ENCODE data around the gene WASF3.

The WASF3 gene

DNA sequence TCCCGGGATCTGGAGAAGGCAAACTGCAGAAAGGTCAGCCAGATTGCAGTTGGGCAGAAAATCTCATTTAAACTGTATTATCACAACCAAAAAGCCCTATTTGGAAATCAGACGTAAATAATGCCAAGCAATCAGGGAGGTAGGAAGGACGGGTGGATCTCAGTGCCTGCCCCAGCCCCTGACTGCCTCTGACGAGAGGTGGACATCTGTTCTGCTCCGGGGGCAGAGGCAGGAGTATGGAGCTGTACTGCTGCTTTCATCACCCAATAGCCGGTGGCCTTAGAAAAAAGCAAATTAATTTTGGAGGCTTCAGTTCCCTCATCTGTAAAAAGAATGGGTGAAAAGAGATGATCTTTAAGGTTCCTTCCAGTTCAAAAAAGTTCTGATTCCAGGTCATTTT is 43.6 kb upstream of the WASF3 start:
- Histone ChIP-seq H3K79me2 (ENCODE audit: insufficient read depth, low read length) (no peaks in the 10 kb centered on the region), H3K9me3 (ENCODE audit: low read length) (no peaks in the 10 kb centered on the region), H3K4me2 (ENCODE audit: low read length) (no peak overlapping the region), H4K20me1 (ENCODE audit: insufficient read depth, low read length) (no peaks in the 10 kb centered on the region), H3K27me3 (ENCODE audit: insufficient read depth, low read length) (no peaks in the 10 kb centered on the region), H3K36me3 (ENCODE audit: insufficient read depth, low read length) (no peaks in the 10 kb centered on the region), H3F3A (ENCODE audit: insufficient read depth, low read length) (no peaks in the 10 kb centered on the region), H3K4me3 (ENCODE audit: low read depth, low read length, poor library complexity, severe bottlenecking) (no peak overlapping the region), H3K9me2 (ENCODE audit: low read depth, low read length) (no peaks in the 10 kb centered on the region), H2AFZ (ENCODE audit: low read length) (no peak overlapping the region), H3K4me1 (ENCODE audit: insufficient read depth, low read length, severe bottlenecking) (no peaks in the 10 kb centered on the region), H3K27ac (ENCODE audit: low read depth, low read length, poor library complexity, severe bottlenecking) (no peak overlapping the region), H3K9ac (ENCODE audit: low read length) (no peak overlapping the region)
- TF ChIP-seq, protein P1, sequence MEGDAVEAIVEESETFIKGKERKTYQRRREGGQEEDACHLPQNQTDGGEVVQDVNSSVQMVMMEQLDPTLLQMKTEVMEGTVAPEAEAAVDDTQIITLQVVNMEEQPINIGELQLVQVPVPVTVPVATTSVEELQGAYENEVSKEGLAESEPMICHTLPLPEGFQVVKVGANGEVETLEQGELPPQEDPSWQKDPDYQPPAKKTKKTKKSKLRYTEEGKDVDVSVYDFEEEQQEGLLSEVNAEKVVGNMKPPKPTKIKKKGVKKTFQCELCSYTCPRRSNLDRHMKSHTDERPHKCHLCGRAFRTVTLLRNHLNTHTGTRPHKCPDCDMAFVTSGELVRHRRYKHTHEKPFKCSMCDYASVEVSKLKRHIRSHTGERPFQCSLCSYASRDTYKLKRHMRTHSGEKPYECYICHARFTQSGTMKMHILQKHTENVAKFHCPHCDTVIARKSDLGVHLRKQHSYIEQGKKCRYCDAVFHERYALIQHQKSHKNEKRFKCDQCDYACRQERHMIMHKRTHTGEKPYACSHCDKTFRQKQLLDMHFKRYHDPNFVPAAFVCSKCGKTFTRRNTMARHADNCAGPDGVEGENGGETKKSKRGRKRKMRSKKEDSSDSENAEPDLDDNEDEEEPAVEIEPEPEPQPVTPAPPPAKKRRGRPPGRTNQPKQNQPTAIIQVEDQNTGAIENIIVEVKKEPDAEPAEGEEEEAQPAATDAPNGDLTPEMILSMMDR (IDR thresholded peaks at IDR 0.05; ENCODE audit: low read length) = no peak
- TF ChIP-seq EZH2 (IDR thresholded peaks at IDR 0.05; ENCODE audit: borderline replicate concordance, low read length) = no peak

DNA sequence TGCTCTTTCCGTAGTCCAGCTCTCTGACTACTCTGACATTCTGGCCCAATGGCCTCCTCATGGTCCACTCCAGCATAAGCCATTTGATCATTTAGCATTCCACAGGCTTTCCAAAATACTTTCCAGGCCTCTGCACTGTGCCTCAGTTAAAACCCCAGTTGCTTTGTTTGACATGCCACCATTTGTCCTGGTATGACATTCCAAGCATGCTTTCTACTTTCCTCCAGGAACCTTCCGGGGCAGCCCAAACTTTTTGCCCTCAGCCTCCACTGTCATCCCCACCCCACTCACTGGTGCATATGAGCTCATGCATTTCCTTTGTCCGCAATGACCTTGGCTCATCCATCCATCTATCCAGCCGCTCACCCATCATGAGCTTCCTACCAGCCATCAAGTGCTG is 41.8 kb upstream of the WASF3 start:
- Histone ChIP-seq H3K9ac (ENCODE audit: low read length) (no peak overlapping the region), H3K27ac (ENCODE audit: low read depth, low read length, poor library complexity, severe bottlenecking) (no peak overlapping the region), H3K4me2 (ENCODE audit: low read length) (no peak overlapping the region), H3K27me3 (ENCODE audit: insufficient read depth, low read length) (no peaks in the 10 kb centered on the region), H4K20me1 (ENCODE audit: insufficient read depth, low read length) (no peaks in the 10 kb centered on the region), H3K9me2 (ENCODE audit: low read depth, low read length) (no peaks in the 10 kb centered on the region), H3F3A (ENCODE audit: insufficient read depth, low read length) (no peaks in the 10 kb centered on the region), H3K4me1 (ENCODE audit: insufficient read depth, low read length, severe bottlenecking) (no peaks in the 10 kb centered on the region), H3K9me3 (ENCODE audit: low read length) (no peaks in the 10 kb centered on the region), H3K36me3 (ENCODE audit: insufficient read depth, low read length) (no peaks in the 10 kb centered on the region), H3K4me3 (ENCODE audit: low read depth, low read length, poor library complexity, severe bottlenecking) (no peak overlapping the region), H3K79me2 (ENCODE audit: insufficient read depth, low read length) (no peaks in the 10 kb centered on the region), H2AFZ (ENCODE audit: low read length) (no peak overlapping the region)
- TF ChIP-seq EZH2 (IDR thresholded peaks at IDR 0.05; ENCODE audit: borderline replicate concordance, low read length) = no peak
- TF ChIP-seq, protein P1 (IDR thresholded peaks at IDR 0.05; ENCODE audit: low read length) = no peak

DNA sequence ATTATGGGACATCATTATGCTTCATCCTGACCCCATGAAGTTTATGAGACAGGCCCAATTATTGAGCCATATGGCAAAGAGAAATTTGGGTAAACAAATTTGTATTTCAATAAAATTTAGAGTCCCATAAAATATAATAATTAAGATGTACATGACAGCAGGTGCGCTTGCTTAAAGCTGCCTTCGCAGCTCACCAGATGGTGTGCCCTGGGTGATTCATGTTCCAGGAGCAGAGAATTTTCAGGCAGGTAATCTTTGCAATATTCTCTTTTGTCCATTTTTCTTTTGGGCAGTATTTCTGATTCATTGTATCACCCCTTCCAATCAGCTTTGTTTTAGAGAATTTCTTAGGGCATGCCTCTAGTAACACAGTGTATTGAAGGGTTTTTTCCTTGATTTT is 39.5 kb upstream of the WASF3 start:
- Histone ChIP-seq H3K79me2 (ENCODE audit: insufficient read depth, low read length) (no peaks in the 10 kb centered on the region), H3K9ac (ENCODE audit: low read length) (no peak overlapping the region), H2AFZ (ENCODE audit: low read length) (no peak overlapping the region), H3F3A (ENCODE audit: insufficient read depth, low read length) (no peaks in the 10 kb centered on the region), H3K9me2 (ENCODE audit: low read depth, low read length) (no peaks in the 10 kb centered on the region), H3K27me3 (ENCODE audit: insufficient read depth, low read length) (no peaks in the 10 kb centered on the region), H4K20me1 (ENCODE audit: insufficient read depth, low read length) (no peaks in the 10 kb centered on the region), H3K27ac (ENCODE audit: low read depth, low read length, poor library complexity, severe bottlenecking) (no peak overlapping the region), H3K9me3 (ENCODE audit: low read length) (no peaks in the 10 kb centered on the region), H3K4me2 (ENCODE audit: low read length) (no peak overlapping the region), H3K4me3 (ENCODE audit: low read depth, low read length, poor library complexity, severe bottlenecking) (no peak overlapping the region), H3K36me3 (ENCODE audit: insufficient read depth, low read length) (no peaks in the 10 kb centered on the region), H3K4me1 (ENCODE audit: insufficient read depth, low read length, severe bottlenecking) (no peaks in the 10 kb centered on the region)
- TF ChIP-seq, protein P1 (IDR thresholded peaks at IDR 0.05; ENCODE audit: low read length) = no peak
- no peak for TF ChIP-seq EZH2 (IDR thresholded peaks at IDR 0.05; ENCODE audit: borderline replicate concordance, low read length)
